ENCODE data around the gene PCA3.

The PCA3 gene

DNA sequence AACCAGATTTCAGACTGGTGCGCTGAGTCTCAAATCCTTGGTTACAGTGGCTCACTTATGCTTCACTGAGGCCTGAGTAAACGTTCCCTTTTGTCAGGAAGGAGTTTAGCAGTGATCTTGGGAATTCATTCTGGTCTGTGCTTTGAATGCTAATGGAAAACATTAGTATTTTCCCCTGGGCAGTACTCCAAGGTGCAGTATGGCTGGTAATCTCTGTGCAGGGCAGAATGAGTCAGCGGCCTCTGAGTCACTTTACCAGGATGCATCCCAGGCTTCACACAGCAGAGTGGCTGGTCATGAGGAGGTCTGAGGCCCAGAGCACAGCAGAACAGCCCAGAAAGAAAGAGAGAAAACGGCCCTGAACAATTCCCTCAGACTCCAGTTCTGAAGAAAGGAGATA lies 54.0 kb downstream of the PCA3 start:
- Mint-ChIP-seq H3K9me3 (no peaks in the 10 kb centered on the region), H3K4me3 (no peak overlapping the region), H3K4me1 (ENCODE audit: low read depth) (no peaks in the 10 kb centered on the region), H3K27me3 (ENCODE audit: low read depth) (no peaks in the 10 kb centered on the region), H3K36me3 (ENCODE audit: low read depth) (no peaks in the 10 kb centered on the region), H3K27ac (no peak overlapping the region)
- DNase-seq (ENCODE audit: low spot score), result no peak

GRCh38 chr9:76820431-76820830 lies 56.2 kb downstream of the PCA3 start:
- Mint-ChIP-seq H3K4me3 (no peak overlapping the region), H3K27me3 (ENCODE audit: low read depth) (no peaks in the 10 kb centered on the region), H3K4me1 (ENCODE audit: low read depth) (no peaks in the 10 kb centered on the region), H3K9me3 (no peaks in the 10 kb centered on the region), H3K27ac (no peak overlapping the region), H3K36me3 (ENCODE audit: low read depth) (no peaks in the 10 kb centered on the region)
- DNase-seq (ENCODE audit: low spot score), result no peak

- no peaks in the 10 kb centered on the region for H3K4me1 Mint-ChIP-seq (ENCODE audit: low read depth)
- no peak overlapping the region for H3K4me3 Mint-ChIP-seq
- H3K36me3 Mint-ChIP-seq (ENCODE audit: low read depth), result no peaks in the 10 kb centered on the region
- no peaks in the 10 kb centered on the region for H3K9me3 Mint-ChIP-seq
- DNase-seq (ENCODE audit: low spot score), result no peak
- no peak overlapping the region for H3K27ac Mint-ChIP-seq
- no peaks in the 10 kb centered on the region for H3K27me3 Mint-ChIP-seq (ENCODE audit: low read depth)
Observed at GRCh38 chr9:76827296-76828080, 63.2 kb downstream of the PCA3 start.

DNA sequence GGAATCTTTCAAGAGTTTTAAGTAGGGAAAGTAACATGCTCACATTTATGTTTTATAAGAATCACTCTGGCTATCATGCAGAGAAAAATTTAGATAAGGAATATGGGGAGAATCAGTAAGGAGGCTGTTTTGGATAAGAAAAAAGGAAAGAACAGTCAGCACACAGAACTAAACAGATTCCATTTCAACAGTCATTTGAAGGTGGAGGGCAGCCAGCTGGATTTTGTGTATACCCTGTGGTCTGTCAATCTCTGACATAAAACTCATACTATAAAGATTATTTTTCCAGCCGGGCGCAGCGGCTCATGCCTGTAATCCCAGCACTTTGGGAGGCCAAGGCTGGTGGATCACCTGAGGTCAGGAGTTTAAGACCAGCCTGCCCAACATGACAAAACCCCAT lies 64.2 kb downstream of the PCA3 start:
- DNase-seq (ENCODE audit: low spot score), result no peak
- Mint-ChIP-seq H3K27me3 (ENCODE audit: low read depth) (no peaks in the 10 kb centered on the region), H3K4me3 (no peak overlapping the region), H3K36me3 (ENCODE audit: low read depth) (no peaks in the 10 kb centered on the region), H3K27ac (no peak overlapping the region), H3K4me1 (ENCODE audit: low read depth) (no peaks in the 10 kb centered on the region), H3K9me3 (no peaks in the 10 kb centered on the region)

DNA sequence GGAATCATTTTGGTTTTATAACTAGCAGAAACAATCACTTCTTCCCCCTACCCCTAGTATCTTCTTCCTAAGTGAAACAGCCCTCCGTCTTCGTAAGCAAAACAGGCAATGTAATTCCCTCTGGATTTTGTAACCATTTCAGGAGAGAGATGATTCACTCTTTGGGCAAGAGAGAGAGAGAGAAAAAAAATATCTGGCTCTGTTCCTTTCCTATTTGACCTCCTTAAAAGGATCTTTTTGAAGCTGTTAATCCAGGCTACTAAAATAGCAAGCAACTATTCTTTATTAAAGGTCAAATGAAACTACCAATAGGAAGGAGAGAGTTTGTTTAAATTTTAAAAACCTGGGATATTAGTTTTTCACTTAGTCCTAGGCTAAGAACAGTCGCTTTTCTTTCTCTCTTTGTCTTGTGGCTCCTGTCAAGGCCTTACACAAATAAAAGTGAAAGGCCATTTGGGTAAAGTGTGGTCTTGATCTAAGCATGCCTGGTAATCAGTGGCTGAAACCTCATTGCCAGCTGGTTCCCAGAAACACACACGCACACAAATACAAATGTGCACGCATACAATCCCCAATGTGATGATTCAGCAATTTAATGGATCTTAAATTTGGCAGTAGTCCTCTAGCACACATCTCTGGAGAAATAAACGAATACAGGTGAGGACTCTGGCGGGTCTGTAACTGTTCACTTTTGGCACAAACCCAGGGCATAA lies 71.5 kb downstream of the PCA3 start:
- no peak for DNase-seq (ENCODE audit: low spot score)
- no peaks in the 10 kb centered on the region for H3K4me1 Mint-ChIP-seq (ENCODE audit: low read depth)
- no peaks in the 10 kb centered on the region for H3K9me3 Mint-ChIP-seq
- H3K27ac Mint-ChIP-seq, result no peak overlapping the region
- no peaks in the 10 kb centered on the region for H3K36me3 Mint-ChIP-seq (ENCODE audit: low read depth)
- H3K27me3 Mint-ChIP-seq (ENCODE audit: low read depth), result no peaks in the 10 kb centered on the region
- no peak overlapping the region for H3K4me3 Mint-ChIP-seq
